OCI-LY3 (cell line): Measurements from ENCODE around the gene PRR36.

Experiments
- H2AFZ ChIP-seq: fragments of 200-600, 300-600 bp; shearing (Covaris generic); 2 replicates; pipeline ENCODE4 v1.6.0; 2014; ENCODE audit warnings: antibody characterized with exemption, low read depth, low read length
- H3K27ac ChIP-seq: fragments of 200-600, 300-600 bp; sonication (generic); 2 replicates; pipeline ENCODE4 v1.5.1; 2014; ENCODE audit warnings: mild to moderate bottlenecking, low read length, moderate library complexity, mixed read lengths
- H3K27me3 ChIP-seq: fragments of 200-600, 300-600 bp; sonication (generic); 2 replicates; pipeline ENCODE4 v1.6.1; 2014; ENCODE audit warnings: low read depth, low read length, mixed read lengths
- H3K36me3 ChIP-seq: fragments of 200-600, 300-600 bp; sonication (generic); replicated peaks from 2 replicates; pipeline ENCODE3; 2014; ENCODE audit warnings: low read depth, low read length, mixed read lengths
- H3K4me1 ChIP-seq: fragments of 300-600, 200-600 bp; sonication (generic); 2 replicates; pipeline ENCODE4 v1.6.1; 2014; ENCODE audit warnings: low read length, mixed read lengths
- H3K4me2 ChIP-seq: fragments of 200-600, 300-600 bp; sonication (generic); 2 replicates; pipeline ENCODE4 v1.6.1; 2014; ENCODE audit warnings: low read length, mixed read lengths
- H3K4me3 ChIP-seq: fragments of 300-600, 200-600 bp; sonication (generic); 2 replicates; pipeline ENCODE4 v1.5.1; 2014; ENCODE audit warnings: antibody characterized with exemption, mild to moderate bottlenecking, low read length, moderate library complexity
- H3K79me2 ChIP-seq: fragments of 300-600, 200-600 bp; shearing (Covaris generic); 2 replicates; pipeline ENCODE4 v1.6.1; 2014; ENCODE audit warnings: mild to moderate bottlenecking, low read length, mixed read lengths
- H3K9ac ChIP-seq: fragments of 300-600, 200-600 bp; shearing (Covaris generic); 2 replicates; pipeline ENCODE4 v1.6.0; 2014; ENCODE audit warnings: mild to moderate bottlenecking, low read length, moderate library complexity
- H3K9me3 ChIP-seq: fragments of 200-600, 300-600 bp; shearing (Covaris generic); 2 replicates; pipeline ENCODE4 v1.6.1; 2014; ENCODE audit warnings: low read length, mixed read lengths; ENCODE audit not compliant: insufficient read depth
- H4K20me1 ChIP-seq: fragments of 200-600, 300-600 bp; sonication (generic); 2 replicates; pipeline ENCODE4 v1.6.1; 2016; ENCODE audit warnings: low read length, mixed read lengths; ENCODE audit not compliant: insufficient read depth
- CTCF ChIP-seq: fragments of 200-600, 300-600 bp; sonication (generic); IDR thresholded peaks from 2 replicates; pipeline ENCODE4 v1.5.1; 2014; ENCODE audit warnings: antibody characterized with exemption, low read length, low read depth
- EZH2phosphoT487 ChIP-seq: fragments of 200-600 bp; shearing (Covaris generic); IDR thresholded peaks from 2 replicates; pipeline ENCODE4 v1.6.1; 2018; ENCODE audit warnings: antibody characterized with exemption, mixed run types, low read depth

PRR36 gene

GRCh38 chr19:7841751-7842660 is 32.2 kb downstream of the PRR36 start:
- Histone ChIP-seq H2AFZ (no peak overlapping the region), H3K9ac (no peak overlapping the region), H3K27me3 (no peaks in the 10 kb centered on the region), H3K27ac (no peak overlapping the region), H3K9me3 (peaks cover 5% of the 10 kb centered on the region; the same call in 1 of the 2 replicates), H3K4me3 (no peak overlapping the region), H3K4me1 (peaks cover 9% of the 10 kb centered on the region), H3K79me2 (no peaks in the 10 kb centered on the region), H3K36me3 (no peaks in the 10 kb centered on the region), H3K4me2 (no peak overlapping the region), H4K20me1 (no peaks in the 10 kb centered on the region)
- no peak for TF ChIP-seq CTCF
- TF ChIP-seq EZH2phosphoT487, result no peak

GRCh38 chr19:7840629-7841028 is 33.6 kb downstream of the PRR36 start:
- Histone ChIP-seq H3K9ac (no peak overlapping the region), H3K27me3 (no peaks in the 10 kb centered on the region), H3K4me2 (no peak overlapping the region), H3K9me3 (peaks cover 5% of the 10 kb centered on the region; the same call in 1 of the 2 replicates), H3K4me3 (no peak overlapping the region), H2AFZ (no peak overlapping the region), H3K36me3 (no peaks in the 10 kb centered on the region), H3K4me1 (peaks cover 9% of the 10 kb centered on the region), H3K27ac (no peak overlapping the region), H3K79me2 (no peaks in the 10 kb centered on the region), H4K20me1 (no peaks in the 10 kb centered on the region)
- TF ChIP-seq CTCF (no peak), EZH2phosphoT487 (no peak)

GRCh38 chr19:7839476-7839875 is 34.7 kb downstream of the PRR36 start:
- no peaks in the 10 kb centered on the region for H3K36me3 ChIP-seq
- no peak overlapping the region for H2AFZ ChIP-seq
- H3K4me3 ChIP-seq, result no peak overlapping the region
- H3K27ac ChIP-seq, result no peak overlapping the region
- H3K27me3 ChIP-seq, result no peaks in the 10 kb centered on the region
- no peaks in the 10 kb centered on the region for H4K20me1 ChIP-seq
- no peak overlapping the region for H3K9ac ChIP-seq
- TF ChIP-seq CTCF, result no peak
- no peak for TF ChIP-seq EZH2phosphoT487
- no peaks in the 10 kb centered on the region for H3K79me2 ChIP-seq
- H3K4me1 ChIP-seq, result peaks cover 9% of the 10 kb centered on the region
- H3K9me3 ChIP-seq, result peaks cover 5% of the 10 kb centered on the region; the same call in 1 of the 2 replicates
- no peak overlapping the region for H3K4me2 ChIP-seq

- TF ChIP-seq EZH2phosphoT487 (no peak), CTCF (no peak)
- H2AFZ ChIP-seq, result no peak overlapping the region
- no peaks in the 10 kb centered on the region for H3K36me3 ChIP-seq
- H3K4me2 ChIP-seq, result no peak overlapping the region
- no peaks in the 10 kb centered on the region for H3K9me3 ChIP-seq
- no peak overlapping the region for H3K9ac ChIP-seq
- peaks cover 8% of the 10 kb centered on the region for H3K4me1 ChIP-seq
- H3K27ac ChIP-seq, result no peak overlapping the region
- H3K4me3 ChIP-seq, result no peak overlapping the region
- no peaks in the 10 kb centered on the region for H3K27me3 ChIP-seq
- H3K79me2 ChIP-seq, result no peaks in the 10 kb centered on the region
- no peaks in the 10 kb centered on the region for H4K20me1 ChIP-seq
Observed at GRCh38 chr19:7833225-7834099, 40.7 kb downstream of the PRR36 start.
